ENCODE measurements around the gene IQSEC3.

The IQSEC3 gene

GRCh38 chr12:189622-189962, 123.0 kb downstream of the IQSEC3 start:
- intact Hi-C loops (cut with DNase I; ENCODE audit: low total_unique reads) = no loop called here
- no peak overlapping the region for H3K4me3 ChIP-seq
- H3K27ac ChIP-seq = no peak overlapping the region
- peaks cover 0 to 12% (median 8%) of the 10 kb centered on the region in 4 donors for H3K4me1 ChIP-seq
- TF ChIP-seq, protein P1, sequence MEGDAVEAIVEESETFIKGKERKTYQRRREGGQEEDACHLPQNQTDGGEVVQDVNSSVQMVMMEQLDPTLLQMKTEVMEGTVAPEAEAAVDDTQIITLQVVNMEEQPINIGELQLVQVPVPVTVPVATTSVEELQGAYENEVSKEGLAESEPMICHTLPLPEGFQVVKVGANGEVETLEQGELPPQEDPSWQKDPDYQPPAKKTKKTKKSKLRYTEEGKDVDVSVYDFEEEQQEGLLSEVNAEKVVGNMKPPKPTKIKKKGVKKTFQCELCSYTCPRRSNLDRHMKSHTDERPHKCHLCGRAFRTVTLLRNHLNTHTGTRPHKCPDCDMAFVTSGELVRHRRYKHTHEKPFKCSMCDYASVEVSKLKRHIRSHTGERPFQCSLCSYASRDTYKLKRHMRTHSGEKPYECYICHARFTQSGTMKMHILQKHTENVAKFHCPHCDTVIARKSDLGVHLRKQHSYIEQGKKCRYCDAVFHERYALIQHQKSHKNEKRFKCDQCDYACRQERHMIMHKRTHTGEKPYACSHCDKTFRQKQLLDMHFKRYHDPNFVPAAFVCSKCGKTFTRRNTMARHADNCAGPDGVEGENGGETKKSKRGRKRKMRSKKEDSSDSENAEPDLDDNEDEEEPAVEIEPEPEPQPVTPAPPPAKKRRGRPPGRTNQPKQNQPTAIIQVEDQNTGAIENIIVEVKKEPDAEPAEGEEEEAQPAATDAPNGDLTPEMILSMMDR (IDR thresholded peaks at IDR 0.05) = no peak
- no peak for DNase-seq
- peaks cover 0 to 41% of the 10 kb centered on the region in 2 donors for H3K27me3 ChIP-seq
- no peaks in the 10 kb centered on the region for H3K36me3 ChIP-seq
- no peaks in the 10 kb centered on the region for H3K9me3 ChIP-seq

- intact Hi-C loops (cut with DNase I; ENCODE audit: low total_unique reads) = no loop called here
These were observed 124.3 kb downstream of the IQSEC3 start for GRCh38 chr12:190881-191280.

DNA sequence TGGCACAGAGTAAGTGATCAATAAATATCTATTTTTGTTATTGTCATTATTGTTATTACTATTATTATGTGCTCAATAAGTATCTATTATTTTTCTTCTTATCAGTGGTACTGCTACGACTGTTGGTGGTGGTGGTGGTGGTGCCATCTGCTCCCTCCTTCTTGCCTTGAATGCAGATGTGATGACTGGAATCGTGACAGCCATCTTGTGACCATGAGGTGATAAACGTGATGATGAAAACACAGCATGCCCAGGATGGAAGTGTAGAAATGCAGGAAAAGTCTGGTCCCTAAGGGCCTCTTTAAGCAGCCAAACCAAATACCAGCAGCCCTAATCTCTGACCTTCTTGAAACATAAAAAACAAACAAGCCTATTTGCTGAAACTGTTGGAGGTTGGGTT, 125.0 kb downstream of the IQSEC3 start:
- peaks cover 0 to 12% (median 8%) of the 10 kb centered on the region in 4 donors for H3K4me1 ChIP-seq
- intact Hi-C loops (cut with DNase I; ENCODE audit: low total_unique reads) = no loop called here

More at GRCh38 chr12:190881-191280, 124.3 kb downstream of the IQSEC3 start:
- DNase-seq = no peak
- Histone ChIP-seq H3K27me3 (peaks cover 0 to 54% of the 10 kb centered on the region in 2 donors), H3K9me3 (no peaks in the 10 kb centered on the region), H3K4me1 (peaks cover 0 to 12% (median 8%) of the 10 kb centered on the region in 4 donors), H3K4me3 (no peak overlapping the region), H3K27ac (no peak overlapping the region), H3K36me3 (no peaks in the 10 kb centered on the region)
- TF ChIP-seq, protein P1 (IDR thresholded peaks at IDR 0.05) = no peak

DNA sequence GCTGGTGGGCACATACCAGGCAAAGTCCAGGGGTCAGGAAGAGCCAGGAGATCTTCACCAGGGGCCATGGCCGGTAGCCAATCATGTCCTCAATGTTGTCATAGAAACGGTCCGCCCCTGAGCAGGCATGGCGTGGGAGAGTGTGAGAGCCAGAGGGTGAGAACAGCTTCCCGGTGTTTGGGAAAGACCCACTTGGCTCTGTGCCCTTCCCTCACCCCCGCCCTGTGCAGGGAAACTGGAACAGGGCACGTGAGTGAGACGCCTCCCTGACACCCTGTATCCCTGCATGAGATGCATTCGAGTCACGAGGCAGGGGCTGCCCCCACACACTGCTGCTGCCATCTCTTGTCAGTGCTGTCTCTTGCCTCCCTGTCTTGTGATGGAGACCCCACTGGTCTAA, 126.7 kb downstream of the IQSEC3 start:
- Histone ChIP-seq H3K27me3 (peaks cover 0 to 60% of the 10 kb centered on the region in 2 donors), H3K36me3 (no peaks in the 10 kb centered on the region), H3K4me1 (peaks cover 0 to 12% (median 8%) of the 10 kb centered on the region in 4 donors), H3K4me3 (no peak overlapping the region), H3K9me3 (no peaks in the 10 kb centered on the region), H3K27ac (no peak overlapping the region)
- DNase-seq = no peak
- intact Hi-C loops (cut with DNase I; ENCODE audit: low total_unique reads) = no loop called here
- TF ChIP-seq, protein P1 (IDR thresholded peaks at IDR 0.05) = no peak

More for the DNA sequence above, 125.0 kb downstream of the IQSEC3 start:
- no peaks in the 10 kb centered on the region for H3K9me3 ChIP-seq
- no peak overlapping the region for H3K27ac ChIP-seq
- no peaks in the 10 kb centered on the region for H3K36me3 ChIP-seq
- H3K27me3 ChIP-seq = peaks cover 0 to 60% of the 10 kb centered on the region in 2 donors
- DNase-seq = no peak
- TF ChIP-seq, protein P1 (IDR thresholded peaks at IDR 0.05) = no peak
- no peak overlapping the region for H3K4me3 ChIP-seq

DNA sequence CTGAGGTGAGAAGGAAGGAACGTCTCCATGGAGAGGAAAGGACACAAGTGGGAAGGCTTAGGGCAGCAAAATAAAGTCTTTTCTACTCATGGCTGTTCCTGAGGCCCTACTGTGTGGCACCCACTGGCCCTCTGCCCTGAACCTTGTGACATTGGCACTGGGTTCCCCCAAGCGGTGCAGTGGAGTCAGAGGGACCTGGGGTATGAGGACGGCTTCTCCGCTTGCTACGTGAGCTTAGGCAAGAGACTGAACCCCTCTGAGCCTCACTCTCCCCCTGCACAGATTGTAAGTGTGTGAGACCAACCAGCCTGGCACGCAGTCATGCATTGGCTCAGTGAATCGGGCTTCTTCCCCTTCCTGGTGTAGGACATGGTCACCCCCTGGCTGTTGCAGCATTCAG, 127.7 kb downstream of the IQSEC3 start:
- no peaks in the 10 kb centered on the region for H3K36me3 ChIP-seq
- H3K4me3 ChIP-seq = no peak overlapping the region
- no peak overlapping the region for H3K27ac ChIP-seq
- TF ChIP-seq, protein P1 (IDR thresholded peaks at IDR 0.05) = no peak
- peaks cover 0 to 5% (median 4%) of the 10 kb centered on the region in 4 donors for H3K4me1 ChIP-seq
- no peaks in the 10 kb centered on the region for H3K9me3 ChIP-seq
- intact Hi-C loops (cut with DNase I; ENCODE audit: low total_unique reads) = no loop called here
- H3K27me3 ChIP-seq = peaks cover 0 to 63% of the 10 kb centered on the region in 2 donors
- no peak for DNase-seq

GRCh38 chr12:195156-195555, 128.6 kb downstream of the IQSEC3 start:
- Histone ChIP-seq H3K4me3 (no peak overlapping the region), H3K4me1 (peaks cover 0 to 6% (median 0%) of the 10 kb centered on the region in 4 donors), H3K27me3 (peaks cover 0 to 56% of the 10 kb centered on the region in 2 donors), H3K9me3 (no peaks in the 10 kb centered on the region), H3K27ac (no peak overlapping the region), H3K36me3 (no peaks in the 10 kb centered on the region)
- intact Hi-C loops (cut with DNase I; ENCODE audit: low total_unique reads) = no loop called here
- TF ChIP-seq, protein P1 (IDR thresholded peaks at IDR 0.05) = no peak
- no peak for DNase-seq

All from tibial artery (tissue), 4 donors.